Erythroblast (primary cell): ENCODE measurements around the gene TLR2.

ENCODE experiments used
- GATA1 ChIP-seq: IDR thresholded peaks from 2 replicates; pipeline ENCODE4 v1.6.1; 2011; ENCODE audit warnings: low read depth, mild to moderate bottlenecking, control low read depth, low read length, moderate library complexity
- POLR2A ChIP-seq: IDR thresholded peaks from 2 replicates; pipeline ENCODE4 v1.6.1; 2011; ENCODE audit warnings: mild to moderate bottlenecking, low read length

DNA sequence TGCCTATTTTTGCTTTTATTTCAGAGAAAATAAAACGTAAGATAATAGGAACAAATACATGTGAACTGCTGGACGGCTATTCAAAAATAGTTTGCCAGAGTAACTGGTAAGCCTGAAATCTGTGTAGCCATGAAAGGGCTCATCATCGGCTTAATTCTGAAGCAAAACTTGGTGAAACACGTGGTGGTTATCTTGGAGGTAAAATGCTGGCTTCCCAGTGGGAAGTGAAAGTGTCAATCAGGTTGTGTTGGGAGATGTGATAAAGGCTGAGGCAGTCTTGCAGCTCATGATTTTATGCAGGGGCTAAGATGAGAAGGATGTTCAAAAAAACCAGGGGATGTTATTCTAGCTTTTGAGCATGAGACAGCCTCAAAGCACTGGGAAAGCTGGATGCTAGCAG is 36.1 kb upstream of the TLR2 start:
- TF ChIP-seq POLR2A (no peak), GATA1 (no peak)
